ENCODE results near the gene RBM28. TPM values are rescaled to one million over a fixed set of nuclear protein-coding genes. Genes with fewer than 3 reads are reported as not detected.

Gene RBM28
- total and polyA plus RNA-seq, 2 of the 8 experiments (the other 6 are each of a cell fraction or from before 2014, with no cell fraction given): 12.8 to 65.3 TPM

DNA sequence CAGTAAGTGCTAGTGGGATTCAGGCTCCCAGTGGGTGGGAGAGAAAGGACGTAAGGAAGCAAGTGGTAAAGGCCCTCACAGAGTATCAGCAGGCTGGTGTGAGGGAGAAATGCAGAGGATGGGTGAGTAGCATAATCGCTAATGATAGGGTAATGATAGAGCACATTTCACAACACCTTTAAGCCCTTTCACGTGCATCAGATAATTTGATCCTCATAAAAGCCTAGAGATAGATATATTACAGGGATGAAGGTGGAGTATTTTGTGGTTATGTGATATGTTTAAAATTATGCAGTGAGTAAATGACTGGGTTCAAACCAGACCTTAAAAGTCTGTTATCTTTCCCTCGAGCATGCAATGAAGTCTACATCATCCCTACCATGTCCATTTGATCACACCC, 92.4 kb downstream of the RBM28 start (continued):
- TF ChIP-seq, protein P1, sequence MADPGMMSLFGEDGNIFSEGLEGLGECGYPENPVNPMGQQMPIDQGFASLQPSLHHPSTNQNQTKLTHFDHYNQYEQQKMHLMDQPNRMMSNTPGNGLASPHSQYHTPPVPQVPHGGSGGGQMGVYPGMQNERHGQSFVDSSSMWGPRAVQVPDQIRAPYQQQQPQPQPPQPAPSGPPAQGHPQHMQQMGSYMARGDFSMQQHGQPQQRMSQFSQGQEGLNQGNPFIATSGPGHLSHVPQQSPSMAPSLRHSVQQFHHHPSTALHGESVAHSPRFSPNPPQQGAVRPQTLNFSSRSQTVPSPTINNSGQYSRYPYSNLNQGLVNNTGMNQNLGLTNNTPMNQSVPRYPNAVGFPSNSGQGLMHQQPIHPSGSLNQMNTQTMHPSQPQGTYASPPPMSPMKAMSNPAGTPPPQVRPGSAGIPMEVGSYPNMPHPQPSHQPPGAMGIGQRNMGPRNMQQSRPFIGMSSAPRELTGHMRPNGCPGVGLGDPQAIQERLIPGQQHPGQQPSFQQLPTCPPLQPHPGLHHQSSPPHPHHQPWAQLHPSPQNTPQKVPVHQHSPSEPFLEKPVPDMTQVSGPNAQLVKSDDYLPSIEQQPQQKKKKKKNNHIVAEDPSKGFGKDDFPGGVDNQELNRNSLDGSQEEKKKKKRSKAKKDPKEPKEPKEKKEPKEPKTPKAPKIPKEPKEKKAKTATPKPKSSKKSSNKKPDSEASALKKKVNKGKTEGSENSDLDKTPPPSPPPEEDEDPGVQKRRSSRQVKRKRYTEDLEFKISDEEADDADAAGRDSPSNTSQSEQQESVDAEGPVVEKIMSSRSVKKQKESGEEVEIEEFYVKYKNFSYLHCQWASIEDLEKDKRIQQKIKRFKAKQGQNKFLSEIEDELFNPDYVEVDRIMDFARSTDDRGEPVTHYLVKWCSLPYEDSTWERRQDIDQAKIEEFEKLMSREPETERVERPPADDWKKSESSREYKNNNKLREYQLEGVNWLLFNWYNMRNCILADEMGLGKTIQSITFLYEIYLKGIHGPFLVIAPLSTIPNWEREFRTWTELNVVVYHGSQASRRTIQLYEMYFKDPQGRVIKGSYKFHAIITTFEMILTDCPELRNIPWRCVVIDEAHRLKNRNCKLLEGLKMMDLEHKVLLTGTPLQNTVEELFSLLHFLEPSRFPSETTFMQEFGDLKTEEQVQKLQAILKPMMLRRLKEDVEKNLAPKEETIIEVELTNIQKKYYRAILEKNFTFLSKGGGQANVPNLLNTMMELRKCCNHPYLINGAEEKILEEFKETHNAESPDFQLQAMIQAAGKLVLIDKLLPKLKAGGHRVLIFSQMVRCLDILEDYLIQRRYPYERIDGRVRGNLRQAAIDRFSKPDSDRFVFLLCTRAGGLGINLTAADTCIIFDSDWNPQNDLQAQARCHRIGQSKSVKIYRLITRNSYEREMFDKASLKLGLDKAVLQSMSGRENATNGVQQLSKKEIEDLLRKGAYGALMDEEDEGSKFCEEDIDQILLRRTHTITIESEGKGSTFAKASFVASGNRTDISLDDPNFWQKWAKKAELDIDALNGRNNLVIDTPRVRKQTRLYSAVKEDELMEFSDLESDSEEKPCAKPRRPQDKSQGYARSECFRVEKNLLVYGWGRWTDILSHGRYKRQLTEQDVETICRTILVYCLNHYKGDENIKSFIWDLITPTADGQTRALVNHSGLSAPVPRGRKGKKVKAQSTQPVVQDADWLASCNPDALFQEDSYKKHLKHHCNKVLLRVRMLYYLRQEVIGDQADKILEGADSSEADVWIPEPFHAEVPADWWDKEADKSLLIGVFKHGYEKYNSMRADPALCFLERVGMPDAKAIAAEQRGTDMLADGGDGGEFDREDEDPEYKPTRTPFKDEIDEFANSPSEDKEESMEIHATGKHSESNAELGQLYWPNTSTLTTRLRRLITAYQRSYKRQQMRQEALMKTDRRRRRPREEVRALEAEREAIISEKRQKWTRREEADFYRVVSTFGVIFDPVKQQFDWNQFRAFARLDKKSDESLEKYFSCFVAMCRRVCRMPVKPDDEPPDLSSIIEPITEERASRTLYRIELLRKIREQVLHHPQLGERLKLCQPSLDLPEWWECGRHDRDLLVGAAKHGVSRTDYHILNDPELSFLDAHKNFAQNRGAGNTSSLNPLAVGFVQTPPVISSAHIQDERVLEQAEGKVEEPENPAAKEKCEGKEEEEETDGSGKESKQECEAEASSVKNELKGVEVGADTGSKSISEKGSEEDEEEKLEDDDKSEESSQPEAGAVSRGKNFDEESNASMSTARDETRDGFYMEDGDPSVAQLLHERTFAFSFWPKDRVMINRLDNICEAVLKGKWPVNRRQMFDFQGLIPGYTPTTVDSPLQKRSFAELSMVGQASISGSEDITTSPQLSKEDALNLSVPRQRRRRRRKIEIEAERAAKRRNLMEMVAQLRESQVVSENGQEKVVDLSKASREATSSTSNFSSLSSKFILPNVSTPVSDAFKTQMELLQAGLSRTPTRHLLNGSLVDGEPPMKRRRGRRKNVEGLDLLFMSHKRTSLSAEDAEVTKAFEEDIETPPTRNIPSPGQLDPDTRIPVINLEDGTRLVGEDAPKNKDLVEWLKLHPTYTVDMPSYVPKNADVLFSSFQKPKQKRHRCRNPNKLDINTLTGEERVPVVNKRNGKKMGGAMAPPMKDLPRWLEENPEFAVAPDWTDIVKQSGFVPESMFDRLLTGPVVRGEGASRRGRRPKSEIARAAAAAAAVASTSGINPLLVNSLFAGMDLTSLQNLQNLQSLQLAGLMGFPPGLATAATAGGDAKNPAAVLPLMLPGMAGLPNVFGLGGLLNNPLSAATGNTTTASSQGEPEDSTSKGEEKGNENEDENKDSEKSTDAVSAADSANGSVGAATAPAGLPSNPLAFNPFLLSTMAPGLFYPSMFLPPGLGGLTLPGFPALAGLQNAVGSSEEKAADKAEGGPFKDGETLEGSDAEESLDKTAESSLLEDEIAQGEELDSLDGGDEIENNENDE (IDR thresholded peaks at IDR 0.05; ENCODE audit: insufficient replicate concordance, low read length): no peak
- no peak for TF ChIP-seq RXRA (IDR thresholded peaks at IDR 0.05; ENCODE audit: insufficient read depth, low read depth, low read length)
- TF ChIP-seq CREB1 (IDR thresholded peaks at IDR 0.05): no peak
- TF ChIP-seq RAD21 (IDR thresholded peaks at IDR 0.05 in 1 of 2, conservative IDR thresholded peaks at IDR 0.05 in 1 of 2; ENCODE audit: low read depth in 2 of 2, low read length in 2 of 2): no peak
